ENCODE results near the gene PTDSS2. TPM values are rescaled to one million over a fixed set of nuclear protein-coding genes. Genes with fewer than 3 reads are reported as not detected.
A peak's percentile ranks its signal among the peaks of the same experiment; 100 is the strongest.

The PTDSS2 gene
- total and polyA plus RNA-seq, 4 donors = 5.1 to 15.6 (median 10.2) TPM

GRCh38 chr11:502288-503178, 52.5 kb downstream of the PTDSS2 start:
- Histone ChIP-seq H3K36me3 (ENCODE audit: control insufficient read depth in 4 of 4, insufficient read depth in 3 of 4, low read depth in 1 of 4, low read length in 3 of 4) (peaks cover 19 to 39% (median 24%) of the 10 kb centered on the region in 4 donors), H3K9ac (ENCODE audit: low read depth in 1 of 2, low read length in 2 of 2) (no peak overlapping the region), H3K4me1 (ENCODE audit: control insufficient read depth in 4 of 4, insufficient read depth in 4 of 4, low read length in 3 of 4) (peaks cover 12 to 27% (median 20%) of the 10 kb centered on the region in 4 donors), H3K9me3 (ENCODE audit: control insufficient read depth in 4 of 4, low read length in 3 of 4) (no peaks in the 10 kb centered on the region), H3K27ac (ENCODE audit: low read depth in 1 of 2, low read length in 2 of 2) (no peak overlapping the region), H3K27me3 (ENCODE audit: control insufficient read depth in 4 of 4, insufficient read depth in 4 of 4, low read length in 3 of 4) (no peaks in the 10 kb centered on the region), H3K4me3 (ENCODE audit: low read depth in 1 of 3, low read length in 3 of 3) (no peak overlapping the region)
- peak; percentile 32 for DNase-seq (ENCODE audit: low spot score)
- 90% methylated on average over 10 of the region's 10 CpGs for WGBS
- no peak for TF ChIP-seq GABPA (IDR thresholded peaks at IDR 0.05 in 1 of 2, conservative IDR thresholded peaks at IDR 0.05 in 1 of 2)
- no peak for TF ChIP-seq HNF4G (IDR thresholded peaks at IDR 0.05)
- no peak for TF ChIP-seq RAD21 (IDR thresholded peaks at IDR 0.05)
- no peak for TF ChIP-seq TAF1 (conservative IDR thresholded peaks at IDR 0.05)
- TF ChIP-seq NR2F2 (IDR thresholded peaks at IDR 0.05) = no peak
- no peak for TF ChIP-seq ZBTB33 (IDR thresholded peaks at IDR 0.05)
- no peak for TF ChIP-seq REST (IDR thresholded peaks at IDR 0.05)
- TF ChIP-seq HNF4A (conservative IDR thresholded peaks at IDR 0.05) = no peak
- no peak for TF ChIP-seq MAX (IDR thresholded peaks at IDR 0.05)
- TF ChIP-seq FOXA1 (IDR thresholded peaks at IDR 0.05) = no peak
- TF ChIP-seq SP1 (IDR thresholded peaks at IDR 0.05) = no peak

- H3K4me3 ChIP-seq (ENCODE audit: low read depth in 1 of 3, low read length in 3 of 3) = no peak overlapping the region
- peak overlapping the region; percentile 39 to 51 for H3K27ac ChIP-seq (ENCODE audit: low read depth in 1 of 2, low read length in 2 of 2)
- no peak overlapping the region for H3K9ac ChIP-seq (ENCODE audit: low read depth in 1 of 2, low read length in 2 of 2)
- H3K9me3 ChIP-seq (ENCODE audit: control insufficient read depth in 4 of 4, low read length in 3 of 4) = no peaks in the 10 kb centered on the region
- H3K27me3 ChIP-seq (ENCODE audit: control insufficient read depth in 4 of 4, insufficient read depth in 4 of 4, low read length in 3 of 4) = no peaks in the 10 kb centered on the region
- DNase-seq (ENCODE audit: low spot score) = peak; percentile 37
- WGBS = 73% methylated on average over 24 of the region's 24 CpGs
- H3K36me3 ChIP-seq (ENCODE audit: control insufficient read depth in 4 of 4, insufficient read depth in 3 of 4, low read depth in 1 of 4, low read length in 3 of 4) = peaks cover 14 to 30% (median 19%) of the 10 kb centered on the region in 4 donors
- H3K4me1 ChIP-seq (ENCODE audit: control insufficient read depth in 4 of 4, insufficient read depth in 4 of 4, low read length in 3 of 4) = peaks cover 12 to 33% (median 24%) of the 10 kb centered on the region in 4 donors
- TF ChIP-seq MAX (IDR thresholded peaks at IDR 0.05) = no peak
- TF ChIP-seq HNF4A (conservative IDR thresholded peaks at IDR 0.05) = no peak
- no peak for TF ChIP-seq HNF4G (IDR thresholded peaks at IDR 0.05)
- TF ChIP-seq GABPA (IDR thresholded peaks at IDR 0.05 in 1 of 2, conservative IDR thresholded peaks at IDR 0.05 in 1 of 2) = no peak
- TF ChIP-seq REST (IDR thresholded peaks at IDR 0.05) = no peak
- TF ChIP-seq RAD21 (IDR thresholded peaks at IDR 0.05) = no peak
- TF ChIP-seq ZBTB33 (IDR thresholded peaks at IDR 0.05) = no peak
- no peak for TF ChIP-seq FOXA2 (IDR thresholded peaks at IDR 0.05)
- TF ChIP-seq TAF1 (conservative IDR thresholded peaks at IDR 0.05) = no peak
- TF ChIP-seq FOXA1 (IDR thresholded peaks at IDR 0.05) = no peak
- no peak for TF ChIP-seq RXRA (IDR thresholded peaks at IDR 0.05)
Observed at GRCh38 chr11:503179-503981, 53.3 kb downstream of the PTDSS2 start.
